HepG2 (cell line): ENCODE results near the gene PAPSS2. TPM values are rescaled to one million over a fixed set of nuclear protein-coding genes. Genes with fewer than 3 reads are reported as not detected.
A peak's percentile ranks its signal among the peaks of the same experiment; 100 is the strongest.

Source experiments
- CBX2 ChIP-seq, 2 experiments: fragments of 200-600 bp in 1 of 2; sonication (generic); formaldehyde crosslinking in 1 of 2; IDR thresholded peaks; 2 replicates each; pipeline versions ENCODE4 v1.7.0 to v1.8.1; 2018 to 2022; ENCODE audit warnings: low read depth in 2 of 2, low read length in 1 of 2, mild to moderate bottlenecking in 1 of 2, missing genetic modification reagents in 1 of 2
- E2F1 ChIP-seq: sonication (generic); formaldehyde crosslinking; IDR thresholded peaks from 2 replicates; pipeline ENCODE4 v1.5.0; 2020; ENCODE audit warnings: missing genetic modification reagents
- EEA1 ChIP-seq: sonication (generic); formaldehyde crosslinking; IDR thresholded peaks from 2 replicates; pipeline ENCODE4 v1.5.1; 2020; ENCODE audit warnings: mild to moderate bottlenecking, missing genetic modification reagents, borderline replicate concordance
- ELF1 ChIP-seq: sonication (generic); formaldehyde crosslinking; IDR thresholded peaks from 2 replicates; pipeline ENCODE4 v1.4.0; 2020; ENCODE audit warnings: missing genetic modification reagents
- EZH2 ChIP-seq: conservative IDR thresholded peaks from 2 replicates; pipeline ENCODE4 v1.6.1; 2012; ENCODE audit warnings: mild to moderate bottlenecking, low read depth, low read length, moderate library complexity
- FOXK2 ChIP-seq: fragments of 450-650 bp; IDR thresholded peaks from 2 replicates; pipeline ENCODE4 v1.6.1; 2016
- KDM5B ChIP-seq: sonication (generic); formaldehyde crosslinking; IDR thresholded peaks from 2 replicates; pipeline ENCODE4 v1.4.0; 2020; ENCODE audit warnings: missing genetic modification reagents, mild to moderate bottlenecking, borderline replicate concordance
- NFYC ChIP-seq: IDR thresholded peaks from 2 replicates; pipeline ENCODE4 v1.6.1; 2016; ENCODE audit warnings: missing genetic modification reagents, missing compliant biosample characterization
- PHF5A ChIP-seq: IDR thresholded peaks from one replicate; pipeline ENCODE4 v1.6.1; 2018; ENCODE audit warnings: low read depth, missing genetic modification reagents; ENCODE audit not compliant: unreplicated experiment
- RARG ChIP-seq: sonication (generic); formaldehyde crosslinking; IDR thresholded peaks from 2 replicates; pipeline ENCODE4 v1.4.0; 2020; ENCODE audit warnings: low read depth, mild to moderate bottlenecking, missing genetic modification reagents
- TOE1 ChIP-seq: sonication (generic); formaldehyde crosslinking; IDR thresholded peaks from 2 replicates; pipeline ENCODE4 v1.4.0; 2020; ENCODE audit warnings: mild to moderate bottlenecking, missing genetic modification reagents
- ZNF121 ChIP-seq: sonication (generic); formaldehyde crosslinking; IDR thresholded peaks from 2 replicates; pipeline ENCODE4 v1.5.0; 2020; ENCODE audit warnings: mild to moderate bottlenecking, missing genetic modification reagents
- ZNF317 ChIP-seq: sonication (generic); formaldehyde crosslinking; IDR thresholded peaks from 2 replicates; pipeline ENCODE4 v1.5.0; 2020; ENCODE audit warnings: mild to moderate bottlenecking, missing genetic modification reagents
- ZNF619 ChIP-seq: sonication (generic); formaldehyde crosslinking; IDR thresholded peaks from 2 replicates; pipeline ENCODE4 v1.4.0; 2020; ENCODE audit warnings: mild to moderate bottlenecking, missing genetic modification reagents
- polyA plus RNA-seq, 8 experiments: library from polyadenylated mRNA; depleted of rRNA in 3 of 8; stranded (reverse) in 7 of 8; unstranded in 1 of 8; fragments of >200 nt; fragmentation: Illumina TruSeq in 4 of 8; extraction: Trizol in 4 of 8; gene quantifications; 2 replicates each; pipeline versions ENCODE4 v1.2.1 to v1.2.3, GENCODE V29; 2011 to 2016; ENCODE audit warnings: low read depth in 4 of 8, missing spikeins in 1 of 8, mixed read lengths in 1 of 8; ENCODE audit not compliant: insufficient read depth in 1 of 8
- total RNA-seq, 5 experiments: library from RNA; depleted of rRNA; stranded (reverse); fragments of >200 nt; fragmentation: Illumina TruSeq; extraction: Trizol; gene quantifications; 2 replicates each; pipeline ENCODE4 v1.2.3, GENCODE V29; 2016; ENCODE audit warnings: low read depth in 1 of 5
- TF ChIP-seq, protein P1 (sequence below): sonication (generic); formaldehyde crosslinking; IDR thresholded peaks from 2 replicates; pipeline ENCODE4 v1.5.0; 2020; ENCODE audit warnings: mild to moderate bottlenecking, missing genetic modification reagents
- TF ChIP-seq, protein P2 (sequence below): sonication (generic); formaldehyde crosslinking; IDR thresholded peaks from 2 replicates; pipeline ENCODE4 v1.9.0; 2022; ENCODE audit warnings: missing genetic modification reagents, mild to moderate bottlenecking, borderline replicate concordance
- TF ChIP-seq, protein P3 (sequence below): sonication (generic); formaldehyde crosslinking; IDR thresholded peaks from 2 replicates; pipeline ENCODE4 v1.4.0; 2020; ENCODE audit warnings: mild to moderate bottlenecking, missing genetic modification reagents
- TF ChIP-seq, protein P4 (sequence below): IDR thresholded peaks from 2 replicates; pipeline ENCODE4 v1.6.1; 2018; ENCODE audit warnings: missing genetic modification reagents
- TF ChIP-seq, protein P5 (sequence below): IDR thresholded peaks from 2 replicates; pipeline ENCODE4 v1.6.1; 2016; ENCODE audit warnings: missing compliant biosample characterization, missing genetic modification reagents, borderline replicate concordance

Gene PAPSS2
- total and polyA plus RNA-seq, 2 of the 13 experiments (the other 11 are each of a cell fraction or from before 2014, with no cell fraction given) = 0.11 to 0.12 TPM

DNA sequence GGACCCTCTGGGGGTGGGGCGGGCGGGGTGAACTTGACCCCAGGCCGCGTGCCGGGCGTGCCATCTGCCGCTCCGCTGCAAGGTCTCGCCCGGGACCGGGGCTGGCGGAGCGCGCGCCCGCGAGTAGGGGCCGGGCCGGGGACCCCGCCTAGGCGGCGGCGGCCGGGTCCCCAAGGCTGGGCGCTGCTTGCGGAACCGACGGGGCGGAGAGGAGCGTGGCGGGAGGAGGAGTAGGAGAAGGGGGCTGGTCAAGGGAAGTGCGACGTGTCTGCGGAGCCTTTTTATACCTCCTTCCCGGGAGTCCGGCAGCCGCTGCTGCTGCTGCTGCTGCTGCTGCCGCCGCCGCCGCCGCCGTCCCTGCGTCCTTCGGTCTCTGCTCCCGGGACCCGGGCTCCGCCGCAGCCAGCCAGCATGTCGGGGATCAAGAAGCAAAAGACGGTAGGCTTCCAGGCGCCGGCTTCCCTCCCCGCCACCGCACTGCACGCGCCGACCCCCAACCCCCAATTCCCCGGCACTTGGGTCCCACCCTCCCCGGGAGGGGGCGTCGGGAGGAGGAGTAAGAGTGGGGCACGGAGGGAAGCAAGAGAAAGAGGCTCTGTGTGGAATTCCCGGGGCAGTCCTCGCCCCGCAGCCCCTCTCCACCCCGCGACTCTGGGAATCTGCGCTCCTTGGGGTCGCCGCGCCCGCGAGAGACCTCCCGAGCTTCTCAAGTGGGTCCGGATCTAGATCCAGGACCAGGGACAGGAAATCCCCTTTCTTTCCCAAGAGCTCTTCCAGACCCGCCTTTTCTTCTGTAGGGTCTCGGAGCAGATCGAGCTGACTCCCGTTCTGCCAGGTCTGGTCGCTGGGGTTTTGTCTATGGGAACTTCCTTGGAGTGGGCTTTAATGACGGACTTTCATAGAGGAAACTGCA, at the start of gene PAPSS2 (continued):
- TF ChIP-seq E2F1 (CRISPR knock-in tag) (no peak), TOE1 (no peak), PHF5A (no peak), ZNF619 (no peak), FOXK2 (no peak), ZNF317 (CRISPR knock-in tag) (no peak), KDM5B (CRISPR knock-in tag) (no peak), NFYC (CRISPR knock-in tag) (no peak), EEA1 (CRISPR knock-in tag) (no peak), ZNF121 (CRISPR knock-in tag) (no peak), ELF1 (CRISPR knock-in tag) (no peak), EZH2 (peak; percentile 100), CBX2 (IDR thresholded peaks at IDR 0.05; ENCODE audit: low read depth, low read length) (no peak), CBX2 (CRISPR knock-in tag; IDR thresholded peaks at IDR 0.05; ENCODE audit: low read depth) (no peak), RARG (CRISPR knock-in tag) (no peak)
- TF ChIP-seq, protein P1, sequence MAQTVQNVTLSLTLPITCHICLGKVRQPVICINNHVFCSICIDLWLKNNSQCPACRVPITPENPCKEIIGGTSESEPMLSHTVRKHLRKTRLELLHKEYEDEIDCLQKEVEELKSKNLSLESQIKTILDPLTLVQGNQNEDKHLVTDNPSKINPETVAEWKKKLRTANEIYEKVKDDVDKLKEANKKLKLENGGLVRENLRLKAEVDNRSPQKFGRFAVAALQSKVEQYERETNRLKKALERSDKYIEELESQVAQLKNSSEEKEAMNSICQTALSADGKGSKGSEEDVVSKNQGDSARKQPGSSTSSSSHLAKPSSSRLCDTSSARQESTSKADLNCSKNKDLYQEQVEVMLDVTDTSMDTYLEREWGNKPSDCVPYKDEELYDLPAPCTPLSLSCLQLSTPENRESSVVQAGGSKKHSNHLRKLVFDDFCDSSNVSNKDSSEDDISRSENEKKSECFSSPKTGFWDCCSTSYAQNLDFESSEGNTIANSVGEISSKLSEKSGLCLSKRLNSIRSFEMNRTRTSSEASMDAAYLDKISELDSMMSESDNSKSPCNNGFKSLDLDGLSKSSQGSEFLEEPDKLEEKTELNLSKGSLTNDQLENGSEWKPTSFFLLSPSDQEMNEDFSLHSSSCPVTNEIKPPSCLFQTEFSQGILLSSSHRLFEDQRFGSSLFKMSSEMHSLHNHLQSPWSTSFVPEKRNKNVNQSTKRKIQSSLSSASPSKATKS = no peak
- TF ChIP-seq, protein P2, sequence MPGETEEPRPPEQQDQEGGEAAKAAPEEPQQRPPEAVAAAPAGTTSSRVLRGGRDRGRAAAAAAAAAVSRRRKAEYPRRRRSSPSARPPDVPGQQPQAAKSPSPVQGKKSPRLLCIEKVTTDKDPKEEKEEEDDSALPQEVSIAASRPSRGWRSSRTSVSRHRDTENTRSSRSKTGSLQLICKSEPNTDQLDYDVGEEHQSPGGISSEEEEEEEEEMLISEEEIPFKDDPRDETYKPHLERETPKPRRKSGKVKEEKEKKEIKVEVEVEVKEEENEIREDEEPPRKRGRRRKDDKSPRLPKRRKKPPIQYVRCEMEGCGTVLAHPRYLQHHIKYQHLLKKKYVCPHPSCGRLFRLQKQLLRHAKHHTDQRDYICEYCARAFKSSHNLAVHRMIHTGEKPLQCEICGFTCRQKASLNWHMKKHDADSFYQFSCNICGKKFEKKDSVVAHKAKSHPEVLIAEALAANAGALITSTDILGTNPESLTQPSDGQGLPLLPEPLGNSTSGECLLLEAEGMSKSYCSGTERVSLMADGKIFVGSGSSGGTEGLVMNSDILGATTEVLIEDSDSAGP (CRISPR knock-in tag) = peak; percentile 31; the same call in 1 of the 2 replicates
- TF ChIP-seq, protein P3, sequence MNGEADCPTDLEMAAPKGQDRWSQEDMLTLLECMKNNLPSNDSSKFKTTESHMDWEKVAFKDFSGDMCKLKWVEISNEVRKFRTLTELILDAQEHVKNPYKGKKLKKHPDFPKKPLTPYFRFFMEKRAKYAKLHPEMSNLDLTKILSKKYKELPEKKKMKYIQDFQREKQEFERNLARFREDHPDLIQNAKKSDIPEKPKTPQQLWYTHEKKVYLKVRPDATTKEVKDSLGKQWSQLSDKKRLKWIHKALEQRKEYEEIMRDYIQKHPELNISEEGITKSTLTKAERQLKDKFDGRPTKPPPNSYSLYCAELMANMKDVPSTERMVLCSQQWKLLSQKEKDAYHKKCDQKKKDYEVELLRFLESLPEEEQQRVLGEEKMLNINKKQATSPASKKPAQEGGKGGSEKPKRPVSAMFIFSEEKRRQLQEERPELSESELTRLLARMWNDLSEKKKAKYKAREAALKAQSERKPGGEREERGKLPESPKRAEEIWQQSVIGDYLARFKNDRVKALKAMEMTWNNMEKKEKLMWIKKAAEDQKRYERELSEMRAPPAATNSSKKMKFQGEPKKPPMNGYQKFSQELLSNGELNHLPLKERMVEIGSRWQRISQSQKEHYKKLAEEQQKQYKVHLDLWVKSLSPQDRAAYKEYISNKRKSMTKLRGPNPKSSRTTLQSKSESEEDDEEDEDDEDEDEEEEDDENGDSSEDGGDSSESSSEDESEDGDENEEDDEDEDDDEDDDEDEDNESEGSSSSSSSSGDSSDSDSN (CRISPR knock-in tag) = peak; percentile 51; the same call in 1 of the 2 replicates
- TF ChIP-seq, protein P4, sequence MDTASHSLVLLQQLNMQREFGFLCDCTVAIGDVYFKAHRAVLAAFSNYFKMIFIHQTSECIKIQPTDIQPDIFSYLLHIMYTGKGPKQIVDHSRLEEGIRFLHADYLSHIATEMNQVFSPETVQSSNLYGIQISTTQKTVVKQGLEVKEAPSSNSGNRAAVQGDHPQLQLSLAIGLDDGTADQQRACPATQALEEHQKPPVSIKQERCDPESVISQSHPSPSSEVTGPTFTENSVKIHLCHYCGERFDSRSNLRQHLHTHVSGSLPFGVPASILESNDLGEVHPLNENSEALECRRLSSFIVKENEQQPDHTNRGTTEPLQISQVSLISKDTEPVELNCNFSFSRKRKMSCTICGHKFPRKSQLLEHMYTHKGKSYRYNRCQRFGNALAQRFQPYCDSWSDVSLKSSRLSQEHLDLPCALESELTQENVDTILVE = no peak
- TF ChIP-seq, protein P5, sequence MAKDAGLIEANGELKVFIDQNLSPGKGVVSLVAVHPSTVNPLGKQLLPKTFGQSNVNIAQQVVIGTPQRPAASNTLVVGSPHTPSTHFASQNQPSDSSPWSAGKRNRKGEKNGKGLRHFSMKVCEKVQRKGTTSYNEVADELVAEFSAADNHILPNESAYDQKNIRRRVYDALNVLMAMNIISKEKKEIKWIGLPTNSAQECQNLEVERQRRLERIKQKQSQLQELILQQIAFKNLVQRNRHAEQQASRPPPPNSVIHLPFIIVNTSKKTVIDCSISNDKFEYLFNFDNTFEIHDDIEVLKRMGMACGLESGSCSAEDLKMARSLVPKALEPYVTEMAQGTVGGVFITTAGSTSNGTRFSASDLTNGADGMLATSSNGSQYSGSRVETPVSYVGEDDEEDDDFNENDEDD (CRISPR knock-in tag) = no peak
